ENCODE data around the gene B3GLCT.

Gene B3GLCT

GRCh38 chr13:31224174-31224669, 24.4 kb downstream of the B3GLCT start:
- no peak for DNase-seq (ENCODE audit: low read depth)

- no peak for DNase-seq (ENCODE audit: low read depth)
Observed at GRCh38 chr13:31224963-31225559, 25.3 kb downstream of the B3GLCT start.

GRCh38 chr13:31225998-31226675, 26.4 kb downstream of the B3GLCT start:
- no peak for DNase-seq (ENCODE audit: low read depth)

GRCh38 chr13:31227063-31227462, 27.3 kb downstream of the B3GLCT start:
- no peak for DNase-seq (ENCODE audit: low read depth)

- no peak for DNase-seq (ENCODE audit: low read depth)
Observed at GRCh38 chr13:31227870-31228269, 28.1 kb downstream of the B3GLCT start.

- DNase-seq (ENCODE audit: low read depth): no peak
Observed at GRCh38 chr13:31234729-31235128, 35.0 kb downstream of the B3GLCT start.

GRCh38 chr13:31236211-31236786, 36.5 kb downstream of the B3GLCT start:
- no peak for DNase-seq (ENCODE audit: low read depth)

GRCh38 chr13:31240921-31241320, 41.1 kb downstream of the B3GLCT start:
- no peak for DNase-seq (ENCODE audit: low read depth)

GRCh38 chr13:31242367-31242766, 42.6 kb downstream of the B3GLCT start:
- DNase-seq (ENCODE audit: low read depth): no peak

- no peak for DNase-seq (ENCODE audit: low read depth)
Observed at GRCh38 chr13:31242916-31243315, 43.1 kb downstream of the B3GLCT start.

- no peak for DNase-seq (ENCODE audit: low read depth)
Observed at GRCh38 chr13:31245598-31246373, 46.0 kb downstream of the B3GLCT start.

- DNase-seq (ENCODE audit: low read depth): no peak
Observed at GRCh38 chr13:31246918-31247317, 47.1 kb downstream of the B3GLCT start.

GRCh38 chr13:31248361-31248760, 48.6 kb downstream of the B3GLCT start:
- DNase-seq (ENCODE audit: low read depth): no peak

GRCh38 chr13:31248965-31249539, 49.3 kb downstream of the B3GLCT start:
- no peak for DNase-seq (ENCODE audit: low read depth)

- DNase-seq (ENCODE audit: low read depth): no peak
Observed at GRCh38 chr13:31250435-31250834, 50.7 kb downstream of the B3GLCT start.

- DNase-seq (ENCODE audit: low read depth): no peak
Observed at GRCh38 chr13:31261241-31261640, 61.5 kb downstream of the B3GLCT start.

GRCh38 chr13:31263346-31263745, 63.6 kb downstream of the B3GLCT start:
- DNase-seq (ENCODE audit: low read depth): no peak

GRCh38 chr13:31264151-31264550, 64.4 kb downstream of the B3GLCT start:
- no peak for DNase-seq (ENCODE audit: low read depth)

GRCh38 chr13:31267126-31267784, 67.5 kb downstream of the B3GLCT start:
- DNase-seq (ENCODE audit: low read depth): no peak

GRCh38 chr13:31274390-31274789, 74.6 kb downstream of the B3GLCT start:
- no peak for DNase-seq (ENCODE audit: low read depth)

- no peak for DNase-seq (ENCODE audit: low read depth)
Observed at GRCh38 chr13:31276421-31276820, 76.6 kb downstream of the B3GLCT start.

GRCh38 chr13:31278869-31279268, 79.1 kb downstream of the B3GLCT start:
- DNase-seq (ENCODE audit: low read depth): no peak
